LNCAP (cell line): ENCODE data around the gene GNA12.

Experiments
- CTCF ChIP-seq: fragments of 450-650 bp; IDR thresholded peaks from 2 replicates; pipeline ENCODE4 v1.5.1; 2017; ENCODE audit warnings: mild to moderate bottlenecking

Gene GNA12

GRCh38 chr7:2873686-2874551, 29.8 kb upstream of the GNA12 start:
- TF ChIP-seq CTCF = no peak

- TF ChIP-seq CTCF = no peak
Observed at GRCh38 chr7:2873146-2873545, 29.0 kb upstream of the GNA12 start.

GRCh38 chr7:2872296-2872874, 28.3 kb upstream of the GNA12 start:
- no peak for TF ChIP-seq CTCF

GRCh38 chr7:2870471-2870931, 26.4 kb upstream of the GNA12 start:
- TF ChIP-seq CTCF = no peak

- TF ChIP-seq CTCF = no peak
Observed at GRCh38 chr7:2869981-2870380, 25.9 kb upstream of the GNA12 start.

GRCh38 chr7:2866601-2867000, 22.5 kb upstream of the GNA12 start:
- TF ChIP-seq CTCF = no peak

GRCh38 chr7:2864999-2865670, 21.0 kb upstream of the GNA12 start:
- peak; percentile 94 for TF ChIP-seq CTCF
